Measurements from ENCODE around the gene C21orf91.
"Not testable (repeated sequence)": the region's sequence is repeated elsewhere in the genome, so short reads cannot be mapped to it uniquely, and the experiment has no call there.

Gene C21orf91

GRCh38 chr21:17775431-17776126, 43.6 kb downstream of the C21orf91 start:
- peak; percentile 73 to 85 for DNase-seq

- DNase-seq, result not testable (repeated sequence)
Observed at GRCh38 chr21:17775021-17775420, 44.1 kb downstream of the C21orf91 start.

- DNase-seq, result no peak
Observed at GRCh38 chr21:17769447-17769845, 49.7 kb downstream of the C21orf91 start.

GRCh38 chr21:17768840-17769446, 50.2 kb downstream of the C21orf91 start:
- DNase-seq, result no peak

- DNase-seq, result no peak
Observed at GRCh38 chr21:17765207-17765606, 53.9 kb downstream of the C21orf91 start.

GRCh38 chr21:17763288-17764037, 55.7 kb downstream of the C21orf91 start:
- no peak for DNase-seq

GRCh38 chr21:17759511-17760178, 59.5 kb downstream of the C21orf91 start:
- DNase-seq, result no peak

- no peak for DNase-seq
Observed at GRCh38 chr21:17758683-17759082, 60.5 kb downstream of the C21orf91 start.

GRCh38 chr21:17757671-17758070, 61.5 kb downstream of the C21orf91 start:
- no peak for DNase-seq

- DNase-seq, result no peak
Observed at GRCh38 chr21:17753736-17754135, 65.4 kb downstream of the C21orf91 start.

- DNase-seq, result no peak
Observed at GRCh38 chr21:17752171-17752570, 67.0 kb downstream of the C21orf91 start.

GRCh38 chr21:17746920-17747319, 72.2 kb downstream of the C21orf91 start:
- DNase-seq, result no peak

- DNase-seq, result no peak
Observed at GRCh38 chr21:17745086-17745485, 74.1 kb downstream of the C21orf91 start.

GRCh38 chr21:17742940-17743592, 76.1 kb downstream of the C21orf91 start:
- no peak for DNase-seq

GRCh38 chr21:17742181-17742580, 77.0 kb downstream of the C21orf91 start:
- DNase-seq, result no peak
